HEK293T (cell line): ENCODE data around the gene RPTOR.

ENCODE experiments used
- CTCF ChIA-PET: fragments of 350-600 bp; formaldehyde crosslinking; extraction: SDS; loops from one replicate; lab custom pipeline; 2021; ENCODE audit warnings: antibody characterized with exemption, inconsistent platforms; lab: Yijun Ruan, JAX
- POLR2A ChIA-PET: fragments of 350-600 bp; formaldehyde crosslinking; extraction: SDS; loops from one replicate; lab custom pipeline; 2020; ENCODE audit warnings: antibody characterized with exemption, inconsistent platforms; lab: Yijun Ruan, JAX
- DNase-seq: peaks from one replicate; pipeline ENCODE4 v3.0.0; 2012; ENCODE audit warnings: mixed read lengths; ENCODE audit errors: extremely low spot score
- ARNT ChIP-seq: fragments of 450-650 bp; IDR thresholded peaks from 2 replicates; pipeline ENCODE4 v1.6.1; 2017; ENCODE audit warnings: mild to moderate bottlenecking
- BHLHE40 ChIP-seq: fragments of 450-650 bp; IDR thresholded peaks from 2 replicates; pipeline ENCODE4 v1.6.1; 2016; ENCODE audit warnings: mild to moderate bottlenecking, moderate library complexity, borderline replicate concordance
- CTBP1 ChIP-seq: fragments of 450-650 bp; IDR thresholded peaks from 2 replicates; pipeline ENCODE4 v1.6.1; 2016; ENCODE audit warnings: borderline replicate concordance
- ELF4 ChIP-seq: fragments of 450-650 bp; IDR thresholded peaks from 2 replicates; pipeline ENCODE4 v1.6.1; 2017; ENCODE audit warnings: antibody characterized with exemption
- FOXA1 ChIP-seq: fragments of 450-650 bp; IDR thresholded peaks from 2 replicates; pipeline ENCODE4 v1.6.1; 2016; ENCODE audit warnings: mild to moderate bottlenecking
- FOXK2 ChIP-seq: fragments of 450-650 bp; IDR thresholded peaks from 2 replicates; pipeline ENCODE4 v1.6.1; 2016; ENCODE audit warnings: mild to moderate bottlenecking
- FOXM1 ChIP-seq: fragments of 450-650 bp; IDR thresholded peaks from 2 replicates; pipeline ENCODE4 v1.6.1; 2017; ENCODE audit warnings: mild to moderate bottlenecking, borderline replicate concordance
- HDGF ChIP-seq: fragments of 450-650 bp; IDR thresholded peaks from 2 replicates; pipeline ENCODE4 v1.6.1; 2017; ENCODE audit warnings: antibody characterized with exemption, borderline replicate concordance
- L3MBTL2 ChIP-seq: fragments of 450-650 bp; conservative IDR thresholded peaks from 2 replicates; pipeline ENCODE4 v1.6.1; 2016; ENCODE audit warnings: mild to moderate bottlenecking
- LEF1 ChIP-seq: fragments of 450-650 bp; IDR thresholded peaks from 2 replicates; pipeline ENCODE4 v1.6.1; 2017; ENCODE audit warnings: mild to moderate bottlenecking, borderline replicate concordance
- NFRKB ChIP-seq: fragments of 450-650 bp; IDR thresholded peaks from 2 replicates; pipeline ENCODE4 v1.6.1; 2016; ENCODE audit warnings: mild to moderate bottlenecking, moderate library complexity
- PKNOX1 ChIP-seq: fragments of 450-650 bp; IDR thresholded peaks from 2 replicates; pipeline ENCODE4 v1.6.1; 2016
- SP1 ChIP-seq: fragments of 450-650 bp; IDR thresholded peaks from 2 replicates; pipeline ENCODE4 v1.6.1; 2017
- SUZ12 ChIP-seq: fragments of 450-650 bp; IDR thresholded peaks from 2 replicates; pipeline ENCODE4 v1.6.1; 2016; ENCODE audit warnings: mild to moderate bottlenecking
- TARDBP ChIP-seq: fragments of 450-650 bp; IDR thresholded peaks from 2 replicates; pipeline ENCODE4 v1.6.1; 2016
- ZNF384 ChIP-seq: fragments of 450-650 bp; IDR thresholded peaks from 2 replicates; pipeline ENCODE4 v1.6.1; 2016

Gene RPTOR

GRCh38 chr17:80960037-80960796 is 415.6 kb downstream of the RPTOR start:
- CTCF ChIA-PET: interaction anchor here (0.9 kb wide), 1 partner anchor 23 kb away, joined by 3 read pairs; no protein-coding TSS in a partner anchor
- no peak for TF ChIP-seq PKNOX1
- TF ChIP-seq L3MBTL2: no peak
- no peak for TF ChIP-seq FOXK2
- POLR2A ChIA-PET: no interaction called here

GRCh38 chr17:80960797-80961452 is 416.3 kb downstream of the RPTOR start:
- POLR2A ChIA-PET: no interaction called here
- DNase-seq: no peak
- CTCF ChIA-PET: no interaction called here
- TF ChIP-seq ARNT: no peak
- no peak for TF ChIP-seq SP1
- TF ChIP-seq FOXM1: no peak
- TF ChIP-seq PKNOX1: no peak
- no peak for TF ChIP-seq CTBP1

More at GRCh38 chr17:80960037-80960796, 415.6 kb downstream of the RPTOR start:
- DNase-seq: no peak

GRCh38 chr17:80961541-80962330 is 417.1 kb downstream of the RPTOR start:
- no peak for DNase-seq
- POLR2A ChIA-PET: no interaction called here
- TF ChIP-seq HDGF (no peak), NFRKB (no peak), LEF1 (no peak), FOXM1 (no peak), L3MBTL2 (no peak), TARDBP (no peak), SUZ12 (no peak), ARNT (no peak), SP1 (no peak), CTBP1 (no peak), PKNOX1 (no peak), FOXA1 (no peak), ZNF384 (no peak), ELF4 (no peak), BHLHE40 (no peak), FOXK2 (no peak)
- CTCF ChIA-PET: no interaction called here

- no peak for TF ChIP-seq L3MBTL2
- POLR2A ChIA-PET: no interaction called here
- CTCF ChIA-PET: no interaction called here
- DNase-seq: no peak
Measured at GRCh38 chr17:80962356-80963329, 418.0 kb downstream of the RPTOR start.

- CTCF ChIA-PET: no interaction called here
Measured at GRCh38 chr17:80963812-80964543, 419.3 kb downstream of the RPTOR start.

More at GRCh38 chr17:80963812-80964543, 419.3 kb downstream of the RPTOR start:
- TF ChIP-seq TARDBP: no peak
- no peak for TF ChIP-seq ELF4
- no peak for TF ChIP-seq FOXK2
- no peak for TF ChIP-seq FOXA1
- no peak for TF ChIP-seq SP1
- no peak for TF ChIP-seq L3MBTL2
- no peak for TF ChIP-seq BHLHE40
- TF ChIP-seq ZNF384: no peak
- no peak for TF ChIP-seq NFRKB
- no peak for TF ChIP-seq PKNOX1
- TF ChIP-seq SUZ12: no peak
- no peak for TF ChIP-seq FOXM1
- POLR2A ChIA-PET: no interaction called here
- DNase-seq: no peak
